Head of caudate nucleus (tissue), 42 donors: ENCODE results near the gene FARP1.
"Not testable (repeated sequence)": the region's sequence is repeated elsewhere in the genome, so short reads cannot be mapped to it uniquely, and the experiment has no call there.

ENCODE experiments used
- DNase-seq, 42 donors: peaks; one replicate each; pipeline versions ENCODE4 v3.0.0 to v3.0.0-alpha.2; 2020 to 2021; ENCODE audit warnings: mixed read lengths in 7 of 42
- intact Hi-C: fragments of 100-400 bp; cut with DNase I; formaldehyde crosslinking; loops from one replicate; pipeline ENCODE4 v1.15.0; 2022

The FARP1 gene

GRCh38 chr13:98393873-98394272 lies 251.0 kb downstream of the FARP1 start:
- DNase-seq, result peak in 25 of 42 donors; percentile 5 to 60 (median 33)
- intact Hi-C loops, result no loop called here

GRCh38 chr13:98394820-98395510 lies 252.1 kb downstream of the FARP1 start:
- DNase-seq, result no peak
- intact Hi-C loops, result no loop called here

GRCh38 chr13:98396071-98396710 lies 253.3 kb downstream of the FARP1 start:
- no peak for DNase-seq
- intact Hi-C loops, result no loop called here

GRCh38 chr13:98397221-98397620 lies 254.3 kb downstream of the FARP1 start:
- DNase-seq, result no peak
- intact Hi-C loops, result no loop called here

- intact Hi-C loops, result no loop called here
- DNase-seq, result no peak
Measured at GRCh38 chr13:98397861-98398260, 255.0 kb downstream of the FARP1 start.

- DNase-seq, result no peak
- intact Hi-C loops, result no loop called here
Measured at GRCh38 chr13:98398581-98398980, 255.7 kb downstream of the FARP1 start.

- intact Hi-C loops, result no loop called here
- no peak for DNase-seq
Measured at GRCh38 chr13:98399756-98400155, 256.9 kb downstream of the FARP1 start.

- no peak for DNase-seq
- intact Hi-C loops, result no loop called here
Measured at GRCh38 chr13:98401934-98402333, 259.0 kb downstream of the FARP1 start.

- intact Hi-C loops, result no loop called here
- no peak for DNase-seq
Measured at GRCh38 chr13:98403076-98403475, 260.2 kb downstream of the FARP1 start.

GRCh38 chr13:98405107-98405571 lies 262.2 kb downstream of the FARP1 start:
- intact Hi-C loops, result no loop called here
- DNase-seq, result peak in 23 of 42 donors; percentile 6 to 77 (median 44)

- no peak for DNase-seq
- intact Hi-C loops, result no loop called here
Measured at GRCh38 chr13:98405690-98406344, 262.9 kb downstream of the FARP1 start.

- intact Hi-C loops, result no loop called here
- DNase-seq, result no peak
Measured at GRCh38 chr13:98406427-98406826, 263.5 kb downstream of the FARP1 start.

GRCh38 chr13:98406971-98407370 lies 264.1 kb downstream of the FARP1 start:
- intact Hi-C loops, result no loop called here
- DNase-seq, result no peak

GRCh38 chr13:98407575-98407974 lies 264.7 kb downstream of the FARP1 start:
- peak in 33 of 42 donors; percentile 13 to 88 (median 45) for DNase-seq
- intact Hi-C loops, result no loop called here

- intact Hi-C loops, result no loop called here
- no peak for DNase-seq
Measured at GRCh38 chr13:98409281-98409680, 266.4 kb downstream of the FARP1 start.

- no peak for DNase-seq
Measured at GRCh38 chr13:98410612-98411011, 267.7 kb downstream of the FARP1 start.

GRCh38 chr13:98411013-98411412 lies 268.1 kb downstream of the FARP1 start:
- DNase-seq, result no peak
- intact Hi-C loops, result no loop called here

More at GRCh38 chr13:98410612-98411011, 267.7 kb downstream of the FARP1 start:
- intact Hi-C loops, result no loop called here

GRCh38 chr13:98411617-98412265 lies 268.8 kb downstream of the FARP1 start:
- intact Hi-C loops, result no loop called here

GRCh38 chr13:98413278-98413677 lies 270.4 kb downstream of the FARP1 start:
- DNase-seq, intact Hi-C loops: not testable (repeated sequence)

More at GRCh38 chr13:98411617-98412265, 268.8 kb downstream of the FARP1 start:
- peak in 2 of 42 donors; percentile 11 to 17 for DNase-seq

GRCh38 chr13:98413796-98414195 lies 270.9 kb downstream of the FARP1 start:
- intact Hi-C loops, result no loop called here
- no peak for DNase-seq
